RPMI8226 (cell line): Measurements from ENCODE around the gene CXCL14.

Experiments
- DNase-seq: peaks from one replicate; pipeline ENCODE4 v3.0.0-alpha.2; 2015

Gene CXCL14

GRCh38 chr5:135578685-135579341 lies at the start of gene CXCL14:
CXCL14 (minus strand) TSS chr5:135578991; CDS start chr5:135578778, 213 bp downstream.
- DNase-seq: no peak

- no peak for DNase-seq
Observed at GRCh38 chr5:135626636-135627035, 47.8 kb upstream of the CXCL14 start.

- no peak for DNase-seq
Observed at GRCh38 chr5:135625961-135626360, 47.2 kb upstream of the CXCL14 start.

GRCh38 chr5:135625486-135625885 lies 46.7 kb upstream of the CXCL14 start:
- no peak for DNase-seq

- no peak for DNase-seq
Observed at GRCh38 chr5:135625061-135625460, 46.3 kb upstream of the CXCL14 start.

- DNase-seq: no peak
Observed at GRCh38 chr5:135623186-135623715, 44.5 kb upstream of the CXCL14 start.

GRCh38 chr5:135615581-135616260 lies 36.9 kb upstream of the CXCL14 start:
- no peak for DNase-seq

GRCh38 chr5:135615171-135615570 lies 36.4 kb upstream of the CXCL14 start:
- no peak for DNase-seq

GRCh38 chr5:135609981-135610380 lies 31.2 kb upstream of the CXCL14 start:
- no peak for DNase-seq

- no peak for DNase-seq
Observed at GRCh38 chr5:135608761-135609443, 30.1 kb upstream of the CXCL14 start.

- DNase-seq: no peak
Observed at GRCh38 chr5:135608361-135608760, 29.6 kb upstream of the CXCL14 start.

GRCh38 chr5:135606431-135606830 lies 27.6 kb upstream of the CXCL14 start:
- DNase-seq: peak; percentile 1

- DNase-seq: no peak
Observed at GRCh38 chr5:135605221-135605620, 26.4 kb upstream of the CXCL14 start.

GRCh38 chr5:135604056-135604455 lies 25.3 kb upstream of the CXCL14 start:
- DNase-seq: no peak

GRCh38 chr5:135602882-135603721 lies 24.3 kb upstream of the CXCL14 start:
- DNase-seq: no peak

GRCh38 chr5:135601466-135601865 lies 22.7 kb upstream of the CXCL14 start:
- no peak for DNase-seq

- no peak for DNase-seq
Observed at GRCh38 chr5:135600971-135601381, 22.2 kb upstream of the CXCL14 start.

- DNase-seq: no peak
Observed at GRCh38 chr5:135600152-135600570, 21.4 kb upstream of the CXCL14 start.

GRCh38 chr5:135599421-135600151 lies 20.8 kb upstream of the CXCL14 start:
- DNase-seq: no peak

- DNase-seq: no peak
Observed at GRCh38 chr5:135598691-135599395, 20.1 kb upstream of the CXCL14 start.

- no peak for DNase-seq
Observed at GRCh38 chr5:135596788-135597187, 18.0 kb upstream of the CXCL14 start.
